Measurements from ENCODE around the gene BORCS8.
"Not testable (repeated sequence)": the region's sequence is repeated elsewhere in the genome, so short reads cannot be mapped to it uniquely, and the experiment has no call there.

BORCS8 gene

DNA sequence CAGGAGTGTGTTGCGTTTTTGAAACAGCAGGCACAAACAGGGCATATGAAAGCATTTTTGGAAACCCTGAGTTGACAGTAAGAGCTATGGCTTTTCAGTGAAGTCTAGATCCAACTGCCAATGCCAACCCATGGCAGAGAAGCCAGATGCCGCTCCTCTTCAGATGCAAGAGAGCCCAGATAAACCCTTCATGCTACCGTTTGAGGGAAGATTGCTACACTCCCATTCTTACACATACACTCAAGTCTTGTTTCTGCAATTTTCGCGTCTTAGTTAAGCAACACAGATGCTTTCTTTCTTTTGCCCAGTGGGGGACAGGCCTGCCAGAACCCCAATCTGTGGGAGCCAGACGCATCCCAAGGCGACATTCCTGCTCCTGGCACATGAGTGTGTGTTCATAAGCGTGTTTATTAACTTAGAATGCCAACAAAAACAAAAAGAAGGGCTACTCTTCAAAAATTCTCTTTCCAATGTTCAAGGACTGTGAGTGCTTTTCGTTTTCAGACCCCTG lies 10.4 kb downstream of the BORCS8 start:
- no peak overlapping the region for H3K4me3 ChIP-seq (ENCODE audit: low read depth, low read length)
- TF ChIP-seq, protein P1, sequence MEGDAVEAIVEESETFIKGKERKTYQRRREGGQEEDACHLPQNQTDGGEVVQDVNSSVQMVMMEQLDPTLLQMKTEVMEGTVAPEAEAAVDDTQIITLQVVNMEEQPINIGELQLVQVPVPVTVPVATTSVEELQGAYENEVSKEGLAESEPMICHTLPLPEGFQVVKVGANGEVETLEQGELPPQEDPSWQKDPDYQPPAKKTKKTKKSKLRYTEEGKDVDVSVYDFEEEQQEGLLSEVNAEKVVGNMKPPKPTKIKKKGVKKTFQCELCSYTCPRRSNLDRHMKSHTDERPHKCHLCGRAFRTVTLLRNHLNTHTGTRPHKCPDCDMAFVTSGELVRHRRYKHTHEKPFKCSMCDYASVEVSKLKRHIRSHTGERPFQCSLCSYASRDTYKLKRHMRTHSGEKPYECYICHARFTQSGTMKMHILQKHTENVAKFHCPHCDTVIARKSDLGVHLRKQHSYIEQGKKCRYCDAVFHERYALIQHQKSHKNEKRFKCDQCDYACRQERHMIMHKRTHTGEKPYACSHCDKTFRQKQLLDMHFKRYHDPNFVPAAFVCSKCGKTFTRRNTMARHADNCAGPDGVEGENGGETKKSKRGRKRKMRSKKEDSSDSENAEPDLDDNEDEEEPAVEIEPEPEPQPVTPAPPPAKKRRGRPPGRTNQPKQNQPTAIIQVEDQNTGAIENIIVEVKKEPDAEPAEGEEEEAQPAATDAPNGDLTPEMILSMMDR (conservative IDR thresholded peaks at IDR 0.05; ENCODE audit: low read depth, low read length): no peak
- no peak for DNase-seq (ENCODE audit: low read depth)

DNA sequence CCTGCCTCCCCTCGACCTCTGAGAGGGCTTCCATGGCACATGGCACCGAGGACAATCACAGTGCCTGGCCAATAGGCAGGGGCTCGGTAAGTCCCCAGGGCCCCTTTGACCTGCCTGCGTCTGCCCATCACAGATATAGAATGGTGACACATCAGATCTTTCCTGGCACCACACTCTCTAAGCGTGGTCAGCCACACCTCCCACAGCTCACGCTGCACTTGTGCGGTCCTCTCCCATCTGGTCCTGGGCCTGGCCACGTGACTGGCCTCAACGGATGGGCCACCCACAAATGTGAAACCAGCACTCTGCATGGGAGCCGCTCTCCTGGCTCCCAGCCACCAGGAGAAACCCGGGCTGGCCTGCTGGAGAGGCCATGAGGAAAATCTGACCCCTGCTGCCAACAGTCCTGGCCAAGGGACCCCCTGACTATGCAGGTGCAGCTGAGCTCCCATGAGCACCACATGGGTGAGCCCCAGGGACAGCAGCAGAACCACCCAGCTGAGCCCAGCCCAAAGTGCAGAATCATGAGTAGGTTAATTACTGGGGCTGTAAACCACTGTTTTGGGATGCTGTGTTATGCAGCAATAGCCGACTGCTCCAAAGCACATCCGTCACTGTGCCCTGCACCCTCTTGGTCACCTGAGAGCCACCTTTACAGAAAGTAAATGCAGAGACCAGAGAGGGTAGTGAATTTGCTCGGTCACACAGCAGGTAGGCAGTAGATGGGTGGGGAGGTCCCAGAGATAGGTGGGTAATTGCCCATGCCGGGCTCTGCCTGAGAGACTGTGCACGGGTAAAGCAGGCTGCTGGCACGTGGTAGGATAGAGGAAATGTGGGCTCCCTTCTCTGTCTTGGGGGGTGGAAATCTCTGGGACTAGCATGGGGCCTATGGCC lies 12.2 kb downstream of the BORCS8 start:
- no peak for DNase-seq (ENCODE audit: low read depth)
- TF ChIP-seq, protein P1 (conservative IDR thresholded peaks at IDR 0.05; ENCODE audit: low read depth, low read length): no peak
- H3K4me3 ChIP-seq (ENCODE audit: low read depth, low read length): no peak overlapping the region

DNA sequence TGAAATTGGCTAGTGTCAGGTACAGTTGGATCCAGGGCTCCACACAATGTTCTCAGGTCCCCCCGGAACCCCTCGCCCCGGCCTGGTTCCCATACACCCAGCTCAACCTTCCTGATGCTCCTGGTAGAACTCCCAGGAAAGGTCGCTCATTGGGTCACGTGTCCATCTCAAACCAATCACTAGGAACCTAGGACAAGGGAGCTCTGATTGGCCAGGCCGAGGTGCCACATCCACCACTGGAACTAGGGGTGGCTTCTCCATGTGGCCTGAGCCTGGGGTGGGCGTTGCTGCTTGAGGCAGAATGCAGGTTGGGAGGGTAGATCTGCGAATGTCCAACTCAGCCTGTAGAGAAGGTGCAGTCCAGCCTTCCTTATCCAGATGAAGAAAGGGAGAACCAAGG lies 15.0 kb downstream of the BORCS8 start:
- TF ChIP-seq, protein P1 (conservative IDR thresholded peaks at IDR 0.05; ENCODE audit: low read depth, low read length): no peak
- DNase-seq (ENCODE audit: low read depth): no peak
- H3K4me3 ChIP-seq (ENCODE audit: low read depth, low read length): no peak overlapping the region

DNA sequence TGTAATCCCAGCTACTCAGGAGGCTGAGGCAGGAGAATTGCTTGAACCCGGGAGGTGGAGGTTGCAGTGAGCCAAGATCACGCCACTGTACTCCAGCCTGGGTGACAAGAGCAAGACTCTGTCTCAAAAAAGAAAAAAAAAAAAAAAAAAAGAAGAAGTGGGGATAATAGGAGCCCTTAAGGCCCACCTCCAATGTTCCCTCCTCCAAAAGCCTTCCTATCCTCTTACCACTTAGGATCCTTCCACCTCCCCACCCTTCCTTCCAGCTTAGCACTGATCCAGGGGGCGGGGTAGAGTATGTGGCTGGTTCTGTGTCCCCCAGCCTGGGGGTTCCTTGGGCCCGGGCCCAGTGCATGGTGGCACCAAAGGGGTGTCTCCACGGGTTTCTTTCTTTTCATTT lies 18.7 kb downstream of the BORCS8 start:
- DNase-seq (ENCODE audit: low read depth); H3K4me3 ChIP-seq (ENCODE audit: low read depth, low read length): not testable (repeated sequence)

DNA sequence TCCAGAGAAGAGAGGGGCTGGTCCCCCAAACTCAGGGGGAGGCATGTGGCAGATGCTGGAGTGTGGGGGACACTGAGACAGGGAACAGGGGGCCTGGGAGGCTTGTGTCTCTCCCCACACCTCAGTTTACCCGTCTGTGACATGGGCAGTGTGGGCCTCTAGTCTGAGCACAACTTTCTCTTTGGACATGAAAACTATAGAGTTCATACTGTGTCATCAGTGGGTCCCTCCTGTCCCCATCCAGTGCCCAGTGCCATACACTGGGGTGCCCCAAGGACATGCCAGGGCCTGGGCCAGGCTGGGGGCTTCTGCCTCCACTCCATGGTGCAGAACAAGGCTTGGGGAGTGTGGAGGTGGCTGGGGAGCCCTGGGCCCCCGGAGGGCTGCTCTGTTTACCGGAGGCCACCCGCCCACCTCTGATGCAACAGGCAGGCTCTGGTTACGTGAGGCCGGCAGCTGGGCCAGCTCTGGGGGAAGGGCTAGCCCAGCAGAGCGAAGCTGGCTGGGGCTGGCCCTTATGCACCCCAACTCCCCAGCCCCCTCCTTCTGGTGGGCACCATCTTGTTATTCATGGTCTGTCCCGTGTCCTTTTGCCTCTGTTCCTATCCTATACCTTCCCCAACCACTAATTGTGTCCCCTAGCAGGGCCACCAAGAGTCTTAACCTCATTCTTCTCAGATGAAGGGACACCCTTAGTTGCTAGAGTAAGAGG lies 20.0 kb downstream of the BORCS8 start:
- DNase-seq (ENCODE audit: low read depth): peak; percentile 80
- TF ChIP-seq, protein P1 (conservative IDR thresholded peaks at IDR 0.05; ENCODE audit: low read depth, low read length): no peak
- no peak overlapping the region for H3K4me3 ChIP-seq (ENCODE audit: low read depth, low read length)

DNA sequence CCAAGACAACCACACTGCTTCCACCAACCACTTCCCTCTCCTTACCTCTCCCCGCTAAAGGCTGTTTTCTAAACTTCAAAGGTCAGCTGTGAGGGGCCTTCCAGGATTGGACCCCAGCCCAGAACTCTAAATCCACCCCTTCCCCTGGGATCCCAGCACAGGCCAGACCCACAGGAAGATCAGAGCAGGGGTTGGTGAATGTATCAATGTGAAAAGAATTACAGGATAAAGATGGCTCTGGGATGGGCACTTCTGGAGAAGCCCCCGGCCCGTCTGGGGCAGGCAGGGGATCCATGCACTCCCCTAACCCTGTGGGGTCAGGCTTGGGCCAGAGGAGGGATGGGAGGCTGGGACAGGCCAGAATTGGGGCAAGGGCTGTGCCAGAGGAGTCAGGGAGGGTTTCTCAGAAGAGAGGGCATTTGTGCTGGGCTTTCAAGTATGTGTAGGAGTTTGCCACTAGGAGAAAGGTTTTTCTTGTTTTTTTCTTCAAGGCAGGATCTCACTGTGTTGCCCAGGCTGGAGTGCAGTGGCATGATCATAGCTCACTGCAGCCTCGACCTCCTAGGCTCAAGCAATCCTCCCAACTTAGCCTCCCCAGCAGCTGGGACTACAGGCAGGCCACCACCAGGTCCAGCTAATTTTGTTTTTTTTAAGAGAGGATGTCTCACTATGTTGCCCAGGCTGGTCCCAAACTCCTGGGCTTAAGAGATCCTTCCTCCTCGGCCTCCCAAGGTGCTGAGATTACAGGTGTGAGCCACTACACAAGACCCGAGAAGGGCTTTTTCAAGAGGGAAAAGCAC lies 20.9 kb downstream of the BORCS8 start:
- no peak overlapping the region for H3K4me3 ChIP-seq (ENCODE audit: low read depth, low read length)
- DNase-seq (ENCODE audit: low read depth): no peak
- TF ChIP-seq, protein P1 (conservative IDR thresholded peaks at IDR 0.05; ENCODE audit: low read depth, low read length): no peak

All from choroid plexus epithelial cell (primary cell).